ENCODE results near the gene TNNT3. TPM values are rescaled to one million over a fixed set of nuclear protein-coding genes. Genes with fewer than 3 reads are reported as not detected.

The TNNT3 gene
- total and polyA plus RNA-seq, 8 donors, result 0.24 to 6.6 (median 1.1) TPM

DNA sequence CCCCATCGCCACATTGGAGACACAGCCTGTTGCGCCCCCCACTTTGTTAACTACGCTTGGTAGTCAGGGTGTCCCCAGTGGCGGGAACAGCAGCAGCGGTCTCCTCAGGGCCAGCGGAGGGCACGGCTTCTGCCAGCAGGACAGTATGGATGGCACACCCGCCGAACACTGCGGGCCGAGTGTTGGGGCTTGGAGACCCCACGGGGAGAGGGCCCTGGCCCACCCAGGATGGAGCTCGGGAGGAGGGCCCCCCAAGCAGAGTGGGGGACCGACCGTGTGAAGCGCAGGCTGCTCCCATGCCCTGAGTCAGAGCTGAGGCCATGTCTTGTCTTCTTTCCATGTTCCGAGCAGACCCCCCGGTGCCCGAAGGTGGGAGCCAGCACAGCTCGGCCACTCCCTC is 45.5 kb downstream of the TNNT3 start:
- ATAC-seq (no peak), DNase-seq (peak in 1 of 6 donors; percentile 22), FAIRE-seq (no peak)
- intact Hi-C loops (cut with DNase I), result no loop called here
- TF ChIP-seq, protein P1, sequence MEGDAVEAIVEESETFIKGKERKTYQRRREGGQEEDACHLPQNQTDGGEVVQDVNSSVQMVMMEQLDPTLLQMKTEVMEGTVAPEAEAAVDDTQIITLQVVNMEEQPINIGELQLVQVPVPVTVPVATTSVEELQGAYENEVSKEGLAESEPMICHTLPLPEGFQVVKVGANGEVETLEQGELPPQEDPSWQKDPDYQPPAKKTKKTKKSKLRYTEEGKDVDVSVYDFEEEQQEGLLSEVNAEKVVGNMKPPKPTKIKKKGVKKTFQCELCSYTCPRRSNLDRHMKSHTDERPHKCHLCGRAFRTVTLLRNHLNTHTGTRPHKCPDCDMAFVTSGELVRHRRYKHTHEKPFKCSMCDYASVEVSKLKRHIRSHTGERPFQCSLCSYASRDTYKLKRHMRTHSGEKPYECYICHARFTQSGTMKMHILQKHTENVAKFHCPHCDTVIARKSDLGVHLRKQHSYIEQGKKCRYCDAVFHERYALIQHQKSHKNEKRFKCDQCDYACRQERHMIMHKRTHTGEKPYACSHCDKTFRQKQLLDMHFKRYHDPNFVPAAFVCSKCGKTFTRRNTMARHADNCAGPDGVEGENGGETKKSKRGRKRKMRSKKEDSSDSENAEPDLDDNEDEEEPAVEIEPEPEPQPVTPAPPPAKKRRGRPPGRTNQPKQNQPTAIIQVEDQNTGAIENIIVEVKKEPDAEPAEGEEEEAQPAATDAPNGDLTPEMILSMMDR (IDR thresholded peaks at IDR 0.05), result no peak
- H3K4me3 ChIP-seq, result no peak overlapping the region
- no peaks in the 10 kb centered on the region for H3K4me1 ChIP-seq
- H3K27me3 ChIP-seq, result no peaks in the 10 kb centered on the region
- H3K36me3 ChIP-seq, result no peaks in the 10 kb centered on the region
- WGBS, 2 donors, result 94% methylated on average over 6 of the region's 20 CpGs; no CpG with 5 or more reads in 1 of the 2 donors
- H3K9me3 ChIP-seq, result no peaks in the 10 kb centered on the region
- H3K27ac ChIP-seq, result no peak overlapping the region

DNA sequence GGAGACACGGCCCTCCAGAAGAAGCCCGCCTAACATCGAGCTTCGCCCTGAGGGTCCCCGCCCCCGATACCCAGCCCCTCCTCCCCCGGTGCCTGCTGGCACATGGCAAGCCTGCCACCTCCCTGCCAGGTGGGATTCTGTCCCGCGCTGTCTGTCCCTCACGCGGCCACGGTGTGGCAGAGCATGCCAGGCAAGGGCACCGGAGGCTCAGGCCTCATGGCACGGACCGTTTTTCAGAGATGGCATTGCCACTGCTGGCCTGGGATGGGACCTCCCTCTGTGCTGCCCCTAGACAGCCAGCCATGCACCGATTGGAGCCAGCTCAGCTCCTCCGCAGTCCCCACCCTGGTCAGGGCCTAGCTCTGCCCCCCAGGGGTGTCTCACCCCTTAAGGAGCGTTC is 47.0 kb downstream of the TNNT3 start:
- WGBS, 2 donors, result 70 to 73% methylated on average over 2 to 8 of the region's 18 CpGs
- ATAC-seq, result peak in 1 of 4 donors; percentile 19

DNA sequence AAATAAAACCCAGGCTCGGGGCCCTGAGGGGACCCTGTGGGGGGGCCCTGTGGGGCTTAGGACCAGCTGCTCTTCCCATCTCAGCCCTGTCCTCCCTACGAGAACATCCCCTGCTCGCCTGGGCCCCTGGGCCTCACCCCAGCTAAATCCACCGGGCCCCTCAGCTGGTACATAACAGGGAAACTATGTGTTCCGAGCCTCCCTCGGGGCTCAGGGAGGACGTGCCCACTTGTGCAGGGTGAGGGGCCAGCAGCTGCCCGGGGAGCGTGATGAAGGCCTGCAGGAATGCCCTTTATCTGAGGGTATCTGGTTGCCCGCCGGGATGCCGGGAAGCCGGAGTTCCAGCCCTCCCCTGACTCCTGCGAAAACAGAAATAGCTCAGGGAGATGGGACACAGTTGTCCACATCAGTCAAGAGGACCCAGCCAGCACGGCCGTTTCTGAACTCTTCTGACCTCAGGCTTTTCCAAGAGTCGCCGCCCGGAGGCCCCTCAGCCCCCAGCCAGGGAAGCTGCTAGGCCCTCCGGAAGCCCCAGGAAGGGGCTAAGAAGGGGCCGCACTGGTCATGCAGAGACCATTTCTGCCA is 48.2 kb downstream of the TNNT3 start:
- FAIRE-seq (no peak), ATAC-seq (no peak)
- intact Hi-C loops (cut with DNase I), result no loop called here

More for the DNA sequence above, 47.0 kb downstream of the TNNT3 start:
- intact Hi-C loops (cut with DNase I), result no loop called here
- FAIRE-seq, result no peak
- DNase-seq, result peak in 2 of 6 donors; percentile 8 to 28
- Histone ChIP-seq H3K4me3 (no peak overlapping the region), H3K27me3 (no peaks in the 10 kb centered on the region), H3K27ac (no peak overlapping the region), H3K36me3 (no peaks in the 10 kb centered on the region), H3K9me3 (no peaks in the 10 kb centered on the region), H3K4me1 (no peaks in the 10 kb centered on the region)
- TF ChIP-seq, protein P1 (IDR thresholded peaks at IDR 0.05), result no peak

DNA sequence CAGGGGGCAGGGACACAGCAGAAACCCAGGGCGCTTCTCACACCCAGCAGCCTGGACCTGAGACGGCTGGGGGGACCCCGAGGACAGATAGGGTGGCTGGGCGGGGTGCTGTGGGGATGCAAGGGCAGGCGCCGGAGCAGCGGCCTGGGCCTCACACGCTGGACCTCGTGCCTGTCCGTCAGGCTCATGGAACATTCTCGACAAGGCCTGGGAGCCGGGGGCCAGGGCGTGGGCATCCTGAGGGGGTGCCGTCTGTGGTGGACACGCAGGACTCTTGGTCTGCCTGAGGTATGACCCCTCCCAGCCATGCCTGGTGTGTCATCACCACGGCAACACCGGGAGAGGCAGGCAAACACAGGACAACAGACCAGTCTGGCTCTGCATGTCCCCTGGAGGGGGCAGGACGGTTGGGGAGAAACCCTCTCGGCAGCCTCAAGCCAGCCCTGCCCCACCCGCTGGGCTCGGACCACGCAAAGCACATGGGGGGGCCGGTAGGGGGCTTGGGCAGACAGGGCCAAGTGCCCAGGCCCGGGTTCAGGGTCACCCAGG is 49.0 kb downstream of the TNNT3 start:
- 88% methylated on average over 4 of the region's 24 CpGs; no CpG with 5 or more reads in 1 of the 2 donors for WGBS, 2 donors
- ATAC-seq (peak in 3 of 4 donors; percentile 33 to 59 (median 45)), FAIRE-seq (no peak), DNase-seq (peak in 2 of 6 donors; percentile 32 to 38)
- H3K9me3 ChIP-seq, result no peaks in the 10 kb centered on the region
- H3K4me3 ChIP-seq, result no peak overlapping the region
- intact Hi-C loops (cut with DNase I), result no loop called here
- H3K27me3 ChIP-seq, result no peaks in the 10 kb centered on the region
- no peaks in the 10 kb centered on the region for H3K36me3 ChIP-seq
- no peaks in the 10 kb centered on the region for H3K4me1 ChIP-seq
- TF ChIP-seq, protein P1 (IDR thresholded peaks at IDR 0.05), result no peak
- no peak overlapping the region for H3K27ac ChIP-seq

More for the DNA sequence above, 48.2 kb downstream of the TNNT3 start:
- H3K27me3 ChIP-seq, result no peaks in the 10 kb centered on the region
- H3K36me3 ChIP-seq, result no peaks in the 10 kb centered on the region
- DNase-seq, result no peak
- no peak overlapping the region for H3K27ac ChIP-seq
- H3K4me1 ChIP-seq, result no peaks in the 10 kb centered on the region
- WGBS, 2 donors, result 79% methylated on average over 3 of the region's 21 CpGs; no CpG with 5 or more reads in 1 of the 2 donors
- TF ChIP-seq, protein P1 (IDR thresholded peaks at IDR 0.05), result no peak
- H3K9me3 ChIP-seq, result no peaks in the 10 kb centered on the region
- H3K4me3 ChIP-seq, result no peak overlapping the region

DNA sequence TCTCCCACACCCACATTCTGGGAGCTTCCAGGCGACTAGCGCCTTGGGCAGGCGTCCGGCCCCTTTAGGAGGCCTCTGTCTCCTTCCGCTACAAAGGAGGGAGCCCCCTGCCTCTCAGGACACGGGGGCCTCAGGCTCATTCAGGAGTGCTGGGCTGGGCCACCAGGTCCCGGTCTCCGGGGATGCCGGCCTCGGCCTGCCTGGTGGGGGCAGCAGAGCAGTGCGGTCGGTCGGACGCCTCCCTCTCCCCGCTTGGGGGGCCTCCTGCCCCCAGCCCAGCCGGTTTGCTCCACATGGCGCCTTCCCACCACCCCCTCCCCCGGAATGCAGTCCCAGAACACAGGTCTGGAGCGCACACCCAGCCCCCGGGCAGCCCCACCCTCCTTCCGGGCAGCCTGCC is 49.5 kb downstream of the TNNT3 start:
- Histone ChIP-seq H3K36me3 (no peaks in the 10 kb centered on the region), H3K4me1 (no peaks in the 10 kb centered on the region), H3K27ac (no peak overlapping the region), H3K27me3 (no peaks in the 10 kb centered on the region), H3K4me3 (no peak overlapping the region), H3K9me3 (no peaks in the 10 kb centered on the region)
- no peak for DNase-seq
- no peak for FAIRE-seq
- intact Hi-C loops (cut with DNase I), result no loop called here
- peak in 3 of 4 donors; percentile 55 to 67 (median 60) for ATAC-seq
- WGBS, 2 donors, result no CpG with 5 or more reads among the region's 21 CpGs
- TF ChIP-seq, protein P1 (IDR thresholded peaks at IDR 0.05), result no peak

Measured in pancreas (tissue), 10 donors.